Erythroblast (primary cell): ENCODE measurements around the gene HSP90B1.

ENCODE experiments used
- GATA1 ChIP-seq: IDR thresholded peaks from 2 replicates; pipeline ENCODE4 v1.6.1; 2011; ENCODE audit warnings: low read depth, mild to moderate bottlenecking, control low read depth, low read length, moderate library complexity
- POLR2A ChIP-seq: IDR thresholded peaks from 2 replicates; pipeline ENCODE4 v1.6.1; 2011; ENCODE audit warnings: mild to moderate bottlenecking, low read length

GRCh38 chr12:103883908-103884307, 46.3 kb upstream of the HSP90B1 start:
- TF ChIP-seq POLR2A (no peak), GATA1 (no peak)
